Fibroblast of lung (primary cell): ENCODE measurements around the gene CFAP221.

Source experiments
- CTCF ChIP-seq, 2 donors: IDR thresholded peaks in 1 of 2; conservative IDR thresholded peaks in 1 of 2; 1 replicate in 1 of 2; 2 replicates in 1 of 2; pipeline ENCODE4 v1.5.1; 2011 to 2012; ENCODE audit warnings: low read length in 2 of 2, control low read depth in 1 of 2, inconsistent platforms in 1 of 2, low read depth in 1 of 2, mild to moderate bottlenecking in 1 of 2
- EZH2 ChIP-seq: IDR thresholded peaks from 2 replicates; pipeline ENCODE4 v1.5.1; 2012; ENCODE audit warnings: low read length, control low read depth, mild to moderate bottlenecking; ENCODE audit errors: missing control alignments

DNA sequence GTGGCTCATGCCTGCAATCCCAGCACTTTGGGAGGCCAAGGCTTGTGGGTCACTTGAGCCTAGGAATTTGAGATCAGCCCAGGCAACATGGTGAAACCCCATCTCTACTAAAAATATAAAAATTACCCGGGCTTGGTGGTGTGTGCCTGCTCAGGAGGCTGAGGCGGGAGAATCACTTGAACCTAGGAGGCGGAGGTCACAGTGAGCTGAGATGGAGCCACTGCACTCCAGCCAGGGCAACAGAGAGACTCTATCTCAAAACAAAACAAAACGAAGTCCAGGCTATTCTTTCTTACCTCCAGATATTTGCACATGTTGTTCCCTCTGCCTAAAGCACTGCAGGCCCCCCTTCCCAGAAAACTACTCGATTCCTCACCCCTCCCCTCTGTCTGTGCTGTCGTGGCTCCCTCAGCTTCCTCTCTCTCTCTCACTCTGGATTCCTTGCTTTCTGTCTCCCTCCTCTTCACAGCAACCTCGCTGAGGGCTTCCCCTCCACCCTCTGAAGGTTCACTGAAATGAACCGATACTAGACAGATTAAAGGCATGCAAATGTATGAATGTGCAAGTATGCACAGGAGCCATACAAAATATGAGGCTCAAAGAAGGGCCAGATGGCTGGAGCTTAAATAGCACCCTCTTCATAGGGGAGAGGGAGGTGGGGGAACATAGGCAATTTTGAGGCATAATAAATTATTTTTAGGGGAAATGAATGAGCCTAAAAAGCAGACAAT lies 153.2 kb downstream of the CFAP221 start:
- TF ChIP-seq CTCF (conservative IDR thresholded peaks at IDR 0.05 in 1 of 2, IDR thresholded peaks at IDR 0.05 in 1 of 2; ENCODE audit: low read depth in 1 of 2, low read length in 2 of 2) (no peak), EZH2 (no peak)
